ENCODE results near the gene FGF7. TPM values are rescaled to one million over a fixed set of nuclear protein-coding genes. Genes with fewer than 3 reads are reported as not detected.
"Not testable (repeated sequence)": the region's sequence is repeated elsewhere in the genome, so short reads cannot be mapped to it uniquely, and the experiment has no call there.

The FGF7 gene
- total and polyA plus RNA-seq, 2 of the 8 experiments (the other 6 are each of a cell fraction or from before 2014, with no cell fraction given), result not detected

DNA sequence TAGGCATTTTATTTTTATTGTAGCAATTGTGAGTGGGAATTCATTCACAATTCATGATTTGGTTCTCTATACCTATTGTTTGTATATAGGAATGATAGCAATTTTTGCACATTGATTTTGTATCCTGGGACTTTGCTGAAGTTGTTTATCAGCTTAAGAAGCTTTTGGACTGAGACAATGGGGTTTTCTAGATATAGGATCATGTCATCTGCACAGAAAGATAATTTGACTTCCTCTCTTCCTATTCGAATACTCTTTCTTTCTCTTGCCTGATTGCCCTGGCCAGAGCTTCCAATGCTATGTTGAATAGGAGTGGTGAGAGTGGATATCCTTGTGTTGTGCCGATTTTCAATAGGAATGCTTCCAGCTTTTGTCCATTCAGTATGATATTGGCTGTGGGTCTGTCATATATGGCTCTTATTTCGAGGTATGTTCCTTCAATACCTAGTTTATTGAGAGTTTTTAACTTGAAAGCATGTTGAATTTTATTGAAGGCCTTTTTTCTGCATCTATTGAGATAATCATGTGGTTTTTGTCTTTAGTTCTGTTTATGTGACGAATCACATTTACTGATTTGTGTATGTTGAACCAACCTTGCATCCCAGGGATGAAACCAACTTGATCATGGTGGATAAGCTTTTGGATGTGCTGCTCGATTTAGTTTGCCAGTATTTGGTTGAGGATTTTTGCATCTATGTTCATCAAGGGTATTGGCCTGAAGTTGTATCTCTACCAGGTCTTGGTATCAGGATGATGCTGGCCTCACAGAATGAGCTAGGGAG lies 20.3 kb upstream of the FGF7 start:
- H3K23me2 ChIP-seq (ENCODE audit: low read depth, low read length); H3K9me3 ChIP-seq (ENCODE audit: insufficient read depth in 2 of 2, low read depth in 1 of 2, low read length in 1 of 2); H3K27me3 ChIP-seq (replicated peaks in 1 of 4; ENCODE audit: control insufficient read depth in 3 of 4, extremely low read depth in 1 of 4, insufficient read depth in 3 of 4, low read length in 3 of 4); H2BK15ac ChIP-seq (ENCODE audit: low read length); H3K14ac ChIP-seq (ENCODE audit: insufficient read length); H3K4me1 ChIP-seq (replicated peaks in 1 of 4; ENCODE audit: control insufficient read depth in 3 of 4, insufficient read depth in 4 of 4, low read length in 3 of 4); H2BK5ac ChIP-seq (ENCODE audit: low read depth, low read length); H3K9ac ChIP-seq (replicated peaks in 1 of 4; ENCODE audit: extremely low read depth in 1 of 4, low read depth in 3 of 4, low read length in 3 of 4); H3K4me3 ChIP-seq (ENCODE audit: extremely low read depth in 1 of 4, insufficient read depth in 2 of 4, low read depth in 3 of 4, low read length in 4 of 4); H2BK12ac ChIP-seq (ENCODE audit: low read depth, low read length); H3K79me1 ChIP-seq (ENCODE audit: low read depth, low read length); H2BK20ac ChIP-seq (ENCODE audit: low read length); H2AFZ ChIP-seq (ENCODE audit: low read length); H3K36me3 ChIP-seq (ENCODE audit: control insufficient read depth in 2 of 4, insufficient read depth in 4 of 4, low read length in 3 of 4); H4K5ac ChIP-seq (ENCODE audit: insufficient read length, low read depth, low read length); H3K27ac ChIP-seq (ENCODE audit: low read depth, low read length); H3K23ac ChIP-seq (ENCODE audit: insufficient read length); POLR2A ChIA-PET (ENCODE audit: partially characterized antibody); H3K18ac ChIP-seq (ENCODE audit: extremely low read depth, low read length); H4K91ac ChIP-seq (replicated peaks; ENCODE audit: insufficient read length, low read length); H3K4ac ChIP-seq (replicated peaks; ENCODE audit: insufficient read length, low read depth, low read length); H3K79me2 ChIP-seq (ENCODE audit: control insufficient read depth in 1 of 2, insufficient read depth in 2 of 2, low read length in 2 of 2); H2BK120ac ChIP-seq (replicated peaks; ENCODE audit: low read depth, low read length); H3K4me2 ChIP-seq (ENCODE audit: insufficient read depth in 1 of 2, low read depth in 2 of 2, low read length in 2 of 2); H3K56ac ChIP-seq (replicated peaks; ENCODE audit: insufficient read length, low read depth, low read length); H2AK5ac ChIP-seq (ENCODE audit: low read depth, low read length); FAIRE-seq; H4K20me1 ChIP-seq (replicated peaks in 1 of 2; ENCODE audit: control insufficient read depth in 1 of 2, insufficient read depth in 2 of 2, low read length in 2 of 2); H4K8ac ChIP-seq (ENCODE audit: extremely low read depth, insufficient read depth, low read length); DNase-seq (ENCODE audit: low read depth in 1 of 2, low spot score in 2 of 2): not testable (repeated sequence)
- CTCF ChIA-PET (ENCODE audit: partially characterized antibody), result interaction anchor here (0.7 to 2.0 kb wide), 4 partner anchors 10 to 69 kb away, joined by 3 to 16 read pairs (median 4); no protein-coding TSS in a partner anchor
- WGBS, 2 experiments (ENCODE audit: extremely low coverage in 1 of 2, insufficient coverage in 1 of 2, insufficient read length in 1 of 2, insufficient replicate concordance in 2 of 2, low coverage in 1 of 2, low lambda C conversion rate in 2 of 2, missing lambda C conversion rate in 1 of 2), result 84% methylated on average over 5 of the region's 5 CpGs; no CpG with 5 or more reads in 1 of the 2 experiments

Measured in H1 (cell line).